ENCODE measurements around the gene TMC1.

GRCh38 chr9:72843520-72844439, 322.4 kb downstream of the TMC1 start:
- TF ChIP-seq TSHZ2 (CRISPR knock-in tag; IDR thresholded peaks at IDR 0.05) (no peak), TCF4 (CRISPR knock-in tag; IDR thresholded peaks at IDR 0.05; ENCODE audit: borderline replicate concordance) (no peak), OSR1 (CRISPR knock-in tag; IDR thresholded peaks at IDR 0.05) (no peak), TOX (CRISPR knock-in tag; IDR thresholded peaks at IDR 0.05; ENCODE audit: borderline replicate concordance) (no peak)

Measured in SK-N-SH treated with all-trans-retinoic acid at 6 μM for 48 hours (cell line).